Endodermal cell (in vitro differentiated cells): ENCODE data around the gene C4BPA. TPM values are rescaled to one million over a fixed set of nuclear protein-coding genes. Genes with fewer than 3 reads are reported as not detected.
A peak's percentile ranks its signal among the peaks of the same experiment; 100 is the strongest.

ENCODE experiments used
- DNase-seq: peaks from one replicate; pipeline ENCODE4 v3.0.0-alpha.2; 2017
- H3K27ac ChIP-seq: 2 replicates; pipeline ENCODE4 v1.5.1; 2013; ENCODE audit warnings: mild to moderate bottlenecking, low read depth, low read length, moderate library complexity
- H3K27me3 ChIP-seq: 2 replicates; pipeline ENCODE4 v1.6.1; 2013; ENCODE audit warnings: mild to moderate bottlenecking, low read length, moderate library complexity; ENCODE audit not compliant: insufficient read depth, control insufficient read depth, poor library complexity, severe bottlenecking
- H3K36me3 ChIP-seq: 2 replicates; pipeline ENCODE4 v1.7.0; 2013; ENCODE audit warnings: mild to moderate bottlenecking, low read length, moderate library complexity; ENCODE audit not compliant: control insufficient read depth, insufficient read depth
- H3K4me1 ChIP-seq: one replicate; pipeline ENCODE4 v1.7.0; 2013; ENCODE audit warnings: low read length; ENCODE audit not compliant: control insufficient read depth, insufficient read depth
- H3K4me3 ChIP-seq: 2 replicates; pipeline ENCODE4 v1.5.1; 2013; ENCODE audit warnings: mild to moderate bottlenecking, low read length, moderate library complexity
- H3K9ac ChIP-seq: 2 replicates; pipeline ENCODE4 v1.6.1; 2013; ENCODE audit warnings: mild to moderate bottlenecking, low read length, moderate library complexity; ENCODE audit not compliant: poor library complexity, severe bottlenecking; ENCODE audit errors: extremely low read depth
- H3K9me3 ChIP-seq: 2 replicates; pipeline ENCODE4 v1.6.1; 2013; ENCODE audit warnings: mild to moderate bottlenecking, low read length, moderate library complexity; ENCODE audit not compliant: control insufficient read depth
- H3K27ac Mint-ChIP-seq: 2 replicates; pipeline ENCODE4 v1.8.0; 2020; ENCODE audit warnings: mixed read lengths
- H3K27me3 Mint-ChIP-seq: 2 replicates; pipeline ENCODE4 v1.8.0; 2021; ENCODE audit warnings: mild to moderate bottlenecking, mixed read lengths; ENCODE audit not compliant: insufficient read depth
- H3K36me3 Mint-ChIP-seq: 2 replicates; pipeline ENCODE4 v1.8.0; 2020; ENCODE audit warnings: low read depth, mixed read lengths
- H3K4me1 Mint-ChIP-seq: 2 replicates; pipeline ENCODE4 v1.8.0; 2020; ENCODE audit warnings: mixed read lengths
- H3K4me3 Mint-ChIP-seq: 2 replicates; pipeline ENCODE4 v1.8.0; 2020; ENCODE audit warnings: mild to moderate bottlenecking, moderate library complexity, mixed read lengths
- H3K9me3 Mint-ChIP-seq: 2 replicates; pipeline ENCODE4 v1.8.0; 2020; ENCODE audit warnings: mild to moderate bottlenecking, mixed read lengths
- CTCF ChIP-seq: fragments of 200-600 bp; sonication (generic); conservative IDR thresholded peaks from 2 replicates; pipeline ENCODE4 v1.5.0; 2021; ENCODE audit warnings: antibody characterized with exemption, mild to moderate bottlenecking
- WGBS, 2 experiments: methylation state at CpG; one replicate each; pipeline versions ENCODE4 v1.1.5 to v1.1.7; 2013; ENCODE audit warnings: missing lambda C conversion rate in 2 of 2, mixed read lengths in 1 of 2; ENCODE audit not compliant: insufficient coverage in 1 of 2, insufficient read length in 1 of 2; 5-methylcytosine and 5-hydroxymethylcytosine counted together
- total RNA-seq, 2 donors: library from RNA; stranded (reverse); fragmentation: NEBNext Ultra II Directional in 1 of 2; extraction: Animal tissue kit (Norgen Biotek cat#: 25700) in 1 of 2; gene quantifications; 2 replicates in 1 of 2; 3 replicates in 1 of 2; pipeline ENCODE4 v1.2.1, GENCODE V29; 2021

C4BPA gene
- total RNA-seq, 2 donors from 2014 or later: not detected

GRCh38 chr1:207084701-207085180 lies 19.3 kb upstream of the C4BPA start:
- peak; percentile 86 for DNase-seq
- 4 to 35% methylated on average over 3 to 8 of the region's 8 CpGs for WGBS, 2 experiments
- Histone ChIP-seq H3K36me3 (no peaks in the 10 kb centered on the region), H3K27me3 (no peaks in the 10 kb centered on the region), H3K4me1 (no peaks in the 10 kb centered on the region), H3K4me3 (no peak overlapping the region), H3K9ac (no peak overlapping the region), H3K27ac (no peak overlapping the region), H3K9me3 (no peaks in the 10 kb centered on the region)
- Mint-ChIP-seq H3K27me3 (no peaks in the 10 kb centered on the region), H3K36me3 (no peaks in the 10 kb centered on the region), H3K4me1 (peaks cover 12% of the 10 kb centered on the region), H3K27ac (no peak overlapping the region), H3K4me3 (no peak overlapping the region), H3K9me3 (no peaks in the 10 kb centered on the region)
- peak; percentile 81 for TF ChIP-seq CTCF

- H3K4me3 Mint-ChIP-seq: no peak overlapping the region
- peaks cover 12% of the 10 kb centered on the region for H3K4me1 Mint-ChIP-seq
- no peak overlapping the region for H3K27ac Mint-ChIP-seq
- H3K36me3 ChIP-seq: no peaks in the 10 kb centered on the region
- no peak for TF ChIP-seq CTCF
- no peaks in the 10 kb centered on the region for H3K9me3 Mint-ChIP-seq
- no peak overlapping the region for H3K4me3 ChIP-seq
- H3K27ac ChIP-seq: no peak overlapping the region
- H3K36me3 Mint-ChIP-seq: no peaks in the 10 kb centered on the region
- 36% methylated on average over 2 of the region's 3 CpGs; no CpG with 5 or more reads in 1 of the 2 experiments for WGBS, 2 experiments
- no peaks in the 10 kb centered on the region for H3K4me1 ChIP-seq
- peak; percentile 53 for DNase-seq
- no peaks in the 10 kb centered on the region for H3K27me3 Mint-ChIP-seq
- H3K9me3 ChIP-seq: no peaks in the 10 kb centered on the region
- H3K9ac ChIP-seq: no peak overlapping the region
- H3K27me3 ChIP-seq: no peaks in the 10 kb centered on the region
Observed at GRCh38 chr1:207085887-207086286, 18.1 kb upstream of the C4BPA start.

GRCh38 chr1:207088161-207088560 lies 15.9 kb upstream of the C4BPA start:
- no peak for DNase-seq

More at GRCh38 chr1:207088161-207088560, 15.9 kb upstream of the C4BPA start:
- Histone ChIP-seq H3K36me3 (no peaks in the 10 kb centered on the region), H3K4me3 (no peak overlapping the region), H3K4me1 (no peaks in the 10 kb centered on the region), H3K9me3 (no peaks in the 10 kb centered on the region), H3K27ac (no peak overlapping the region), H3K27me3 (no peaks in the 10 kb centered on the region), H3K9ac (no peak overlapping the region)
- no peak for TF ChIP-seq CTCF
- no peaks in the 10 kb centered on the region for H3K9me3 Mint-ChIP-seq
- peaks cover 12% of the 10 kb centered on the region for H3K4me1 Mint-ChIP-seq
- H3K27ac Mint-ChIP-seq: no peak overlapping the region
- no peak overlapping the region for H3K4me3 Mint-ChIP-seq
- H3K36me3 Mint-ChIP-seq: no peaks in the 10 kb centered on the region
- H3K27me3 Mint-ChIP-seq: no peaks in the 10 kb centered on the region
- 92% methylated on average over 2 of the region's 2 CpGs; no CpG with 5 or more reads in 1 of the 2 experiments for WGBS, 2 experiments
